Measurements from ENCODE around the gene MAPK1IP1L. TPM values are rescaled to one million over a fixed set of nuclear protein-coding genes. Genes with fewer than 3 reads are reported as not detected.

The MAPK1IP1L gene
- total RNA-seq, 1 experiment from 2014 or later: 29.5 TPM

Other genes with a start within 250 kb of the MAPK1IP1L start
- 11.5 and 11.8 TPM in 2 replicates for gene GCH1, start 148.8 kb upstream of the MAPK1IP1L start, total RNA-seq (2014; rRNA removed; shearing (Covaris generic))
- gene WDHD1, start 24.5 kb upstream of the MAPK1IP1L start, total RNA-seq (2014; rRNA removed; shearing (Covaris generic)): 4.3 and 5.0 TPM in 2 replicates
- 5.3 and 5.8 TPM in 2 replicates for gene SOCS4, start 24.4 kb upstream of the MAPK1IP1L start, total RNA-seq (2014; rRNA removed; shearing (Covaris generic))
- 165 and 178 TPM in 2 replicates for gene LGALS3, start 77.6 kb downstream of the MAPK1IP1L start, total RNA-seq (2014; rRNA removed; shearing (Covaris generic))
- 12.7 and 14.1 TPM in 2 replicates for gene DLGAP5, start 139.9 kb downstream of the MAPK1IP1L start, total RNA-seq (2014; rRNA removed; shearing (Covaris generic))
- 9.9 and 10.7 TPM in 2 replicates for gene FBXO34, start 219.8 kb downstream of the MAPK1IP1L start, total RNA-seq (2014; rRNA removed; shearing (Covaris generic))

Data from HT-29 (cell line).